ENCODE results near the gene PTPRG. TPM values are rescaled to one million over a fixed set of nuclear protein-coding genes. Genes with fewer than 3 reads are reported as not detected.

PTPRG gene
- total and polyA plus RNA-seq, 2 of the 13 experiments (the other 11 are each of a cell fraction or from before 2014, with no cell fraction given) = 8.0 to 25.3 TPM

DNA sequence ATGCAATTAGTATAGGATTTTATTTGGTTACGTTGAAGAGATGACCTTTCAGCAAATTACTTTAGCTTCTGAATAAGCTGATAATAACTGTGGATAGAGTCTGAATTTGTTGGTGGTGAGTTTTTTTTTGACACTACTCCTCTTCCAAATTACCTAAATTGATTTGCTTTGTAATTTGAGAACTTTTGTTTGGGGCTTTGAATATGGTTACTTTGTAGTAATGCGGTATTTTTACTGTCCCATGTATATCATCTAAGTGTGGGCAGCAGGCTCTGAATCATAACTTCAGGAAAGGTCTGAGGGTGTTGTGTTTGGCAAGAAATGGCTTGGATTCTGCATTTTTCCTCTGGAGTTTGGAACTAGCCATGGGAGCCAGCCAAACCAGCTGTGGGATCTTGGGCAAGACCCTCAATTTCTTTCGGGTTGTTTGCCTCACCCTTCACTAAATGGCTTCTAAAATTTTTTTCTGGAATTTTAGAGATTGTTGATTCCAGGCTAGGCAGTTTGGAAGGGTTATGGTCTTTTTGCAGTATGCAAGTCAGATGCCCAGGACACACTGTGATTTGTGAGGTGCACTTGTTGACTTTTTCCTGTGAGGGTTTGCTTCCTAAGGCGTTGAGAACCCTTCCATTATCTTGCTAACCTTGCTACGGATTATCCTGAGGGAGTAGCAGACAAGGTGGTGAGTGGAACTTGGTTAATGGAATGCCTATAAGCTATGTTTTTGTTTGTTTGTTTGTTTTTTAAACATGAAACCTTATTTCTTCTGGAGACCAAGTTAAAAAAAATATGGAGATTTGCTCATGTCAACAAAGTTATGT, 10.4 kb downstream of the PTPRG start (continued):
- TF ChIP-seq, protein P1, sequence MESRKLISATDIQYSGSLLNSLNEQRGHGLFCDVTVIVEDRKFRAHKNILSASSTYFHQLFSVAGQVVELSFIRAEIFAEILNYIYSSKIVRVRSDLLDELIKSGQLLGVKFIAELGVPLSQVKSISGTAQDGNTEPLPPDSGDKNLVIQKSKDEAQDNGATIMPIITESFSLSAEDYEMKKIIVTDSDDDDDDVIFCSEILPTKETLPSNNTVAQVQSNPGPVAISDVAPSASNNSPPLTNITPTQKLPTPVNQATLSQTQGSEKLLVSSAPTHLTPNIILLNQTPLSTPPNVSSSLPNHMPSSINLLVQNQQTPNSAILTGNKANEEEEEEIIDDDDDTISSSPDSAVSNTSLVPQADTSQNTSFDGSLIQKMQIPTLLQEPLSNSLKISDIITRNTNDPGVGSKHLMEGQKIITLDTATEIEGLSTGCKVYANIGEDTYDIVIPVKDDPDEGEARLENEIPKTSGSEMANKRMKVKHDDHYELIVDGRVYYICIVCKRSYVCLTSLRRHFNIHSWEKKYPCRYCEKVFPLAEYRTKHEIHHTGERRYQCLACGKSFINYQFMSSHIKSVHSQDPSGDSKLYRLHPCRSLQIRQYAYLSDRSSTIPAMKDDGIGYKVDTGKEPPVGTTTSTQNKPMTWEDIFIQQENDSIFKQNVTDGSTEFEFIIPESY (CRISPR knock-in tag; IDR thresholded peaks at IDR 0.05) = no peak

DNA sequence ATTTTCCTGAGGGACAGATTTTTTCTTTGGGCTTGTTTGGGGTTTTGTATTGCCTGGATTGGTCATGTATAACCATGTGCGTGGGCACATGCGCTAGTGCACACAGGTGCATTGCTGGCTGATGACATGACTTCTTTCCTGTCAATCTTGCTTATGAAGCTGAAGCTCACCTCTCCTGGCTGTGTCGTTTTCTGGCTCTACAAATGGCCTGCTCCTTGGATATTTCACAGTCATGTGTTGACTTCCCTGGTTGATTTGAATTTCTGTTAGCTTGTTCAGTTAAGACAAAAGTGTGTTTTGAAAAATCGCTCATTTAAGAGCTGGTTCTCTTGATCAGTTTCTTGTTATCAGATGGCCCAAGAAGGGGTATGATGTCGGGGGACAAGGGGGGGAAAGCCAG, 11.5 kb downstream of the PTPRG start:
- Histone ChIP-seq H4K20me1 (ENCODE audit: insufficient read depth, low read length) (no peaks in the 10 kb centered on the region; the same call in 1 of the 2 replicates), H3K27me3 (ENCODE audit: control insufficient read depth in 1 of 2, insufficient read depth in 2 of 2, low read length in 2 of 2) (no peaks in the 10 kb centered on the region), H3K9me3 (ENCODE audit: low read length) (no peaks in the 10 kb centered on the region), H3K27ac (ENCODE audit: extremely low read length, insufficient read depth, low read length) (no peak overlapping the region), H3K4me2 (ENCODE audit: low read depth, low read length) (no peak overlapping the region), H3K4me1 (ENCODE audit: insufficient read depth, low read length) (peaks cover 16% of the 10 kb centered on the region), H3K4me3 (replicated peaks in 1 of 3; ENCODE audit: insufficient read depth in 1 of 3, low read depth in 2 of 3, low read length in 3 of 3) (no peak overlapping the region), H2AFZ (ENCODE audit: low read length) (no peak overlapping the region), H3K36me3 (replicated peaks in 1 of 2; ENCODE audit: control insufficient read depth in 1 of 2, insufficient read depth in 2 of 2, low read length in 2 of 2) (no peaks in the 10 kb centered on the region; a peak in 1 of 5 replicates), H3K9ac (ENCODE audit: insufficient read depth, low read depth, low read length) (no peak overlapping the region), H3K79me2 (ENCODE audit: insufficient read depth, low read length) (peaks cover 74% of the 10 kb centered on the region)
- WGBS (ENCODE audit: low lambda C conversion rate) = 97% methylated on average over 3 of the region's 5 CpGs
- ATAC-seq (no peak), DNase-seq (ENCODE audit: low spot score) (no peak), FAIRE-seq (no peak)
- intact Hi-C loops (cut with micrococcal nuclease; ENCODE audit: unreplicated experiment) = no loop called here
- ChIA-PET POLR2A (interaction anchor here (2.1 kb wide), 1 partner anchor 12 kb away, joined by 12 read pairs; the partner anchor contains the start of gene PTPRG), CTCF (ENCODE audit: low intra/inter-chr PET ratio, low total read pairs) (no interaction called here)
- in situ Hi-C loops (cut with HindIII; ENCODE audit: extremely low pct_ligation_motif_present, low pct_unique_long_range_greater_than_20kb) = loop anchor here (25.0 kb wide), 1 partner anchor 614 kb away; no protein-coding TSS in a partner anchor
- no TSS peak for BruUV-seq (replicated peaks)
- no peak for TF ChIP-seq REL (CRISPR knock-in tag; conservative IDR thresholded peaks at IDR 0.05)
- no peak for TF ChIP-seq SMYD3 (CRISPR knock-in tag; IDR thresholded peaks at IDR 0.05)
- no peak for TF ChIP-seq FOXP1 (IDR thresholded peaks at IDR 0.05)
- no peak for TF ChIP-seq FOXP1 (CRISPR knock-in tag; IDR thresholded peaks at IDR 0.05)
- no peak for TF ChIP-seq FOSL1 (CRISPR knock-in tag; IDR thresholded peaks at IDR 0.05; ENCODE audit: borderline replicate concordance)
- TF ChIP-seq, protein P2, sequence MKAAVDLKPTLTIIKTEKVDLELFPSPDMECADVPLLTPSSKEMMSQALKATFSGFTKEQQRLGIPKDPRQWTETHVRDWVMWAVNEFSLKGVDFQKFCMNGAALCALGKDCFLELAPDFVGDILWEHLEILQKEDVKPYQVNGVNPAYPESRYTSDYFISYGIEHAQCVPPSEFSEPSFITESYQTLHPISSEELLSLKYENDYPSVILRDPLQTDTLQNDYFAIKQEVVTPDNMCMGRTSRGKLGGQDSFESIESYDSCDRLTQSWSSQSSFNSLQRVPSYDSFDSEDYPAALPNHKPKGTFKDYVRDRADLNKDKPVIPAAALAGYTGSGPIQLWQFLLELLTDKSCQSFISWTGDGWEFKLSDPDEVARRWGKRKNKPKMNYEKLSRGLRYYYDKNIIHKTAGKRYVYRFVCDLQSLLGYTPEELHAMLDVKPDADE (CRISPR knock-in tag; IDR thresholded peaks at IDR 0.05) = no peak
- TF ChIP-seq, protein P3, sequence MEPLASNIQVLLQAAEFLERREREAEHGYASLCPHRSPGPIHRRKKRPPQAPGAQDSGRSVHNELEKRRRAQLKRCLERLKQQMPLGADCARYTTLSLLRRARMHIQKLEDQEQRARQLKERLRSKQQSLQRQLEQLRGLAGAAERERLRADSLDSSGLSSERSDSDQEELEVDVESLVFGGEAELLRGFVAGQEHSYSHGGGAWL (CRISPR knock-in tag; IDR thresholded peaks at IDR 0.05) = no peak
- TF ChIP-seq ZNF672 (CRISPR knock-in tag; IDR thresholded peaks at IDR 0.05) = no peak
- no peak for TF ChIP-seq MAZ (IDR thresholded peaks at IDR 0.05; ENCODE audit: borderline replicate concordance, low read depth, low read length)
- no peak for TF ChIP-seq MAZ (CRISPR knock-in tag; IDR thresholded peaks at IDR 0.05; ENCODE audit: low read depth)
- no peak for TF ChIP-seq SP2 (CRISPR knock-in tag; IDR thresholded peaks at IDR 0.05)
- TF ChIP-seq, protein P4, sequence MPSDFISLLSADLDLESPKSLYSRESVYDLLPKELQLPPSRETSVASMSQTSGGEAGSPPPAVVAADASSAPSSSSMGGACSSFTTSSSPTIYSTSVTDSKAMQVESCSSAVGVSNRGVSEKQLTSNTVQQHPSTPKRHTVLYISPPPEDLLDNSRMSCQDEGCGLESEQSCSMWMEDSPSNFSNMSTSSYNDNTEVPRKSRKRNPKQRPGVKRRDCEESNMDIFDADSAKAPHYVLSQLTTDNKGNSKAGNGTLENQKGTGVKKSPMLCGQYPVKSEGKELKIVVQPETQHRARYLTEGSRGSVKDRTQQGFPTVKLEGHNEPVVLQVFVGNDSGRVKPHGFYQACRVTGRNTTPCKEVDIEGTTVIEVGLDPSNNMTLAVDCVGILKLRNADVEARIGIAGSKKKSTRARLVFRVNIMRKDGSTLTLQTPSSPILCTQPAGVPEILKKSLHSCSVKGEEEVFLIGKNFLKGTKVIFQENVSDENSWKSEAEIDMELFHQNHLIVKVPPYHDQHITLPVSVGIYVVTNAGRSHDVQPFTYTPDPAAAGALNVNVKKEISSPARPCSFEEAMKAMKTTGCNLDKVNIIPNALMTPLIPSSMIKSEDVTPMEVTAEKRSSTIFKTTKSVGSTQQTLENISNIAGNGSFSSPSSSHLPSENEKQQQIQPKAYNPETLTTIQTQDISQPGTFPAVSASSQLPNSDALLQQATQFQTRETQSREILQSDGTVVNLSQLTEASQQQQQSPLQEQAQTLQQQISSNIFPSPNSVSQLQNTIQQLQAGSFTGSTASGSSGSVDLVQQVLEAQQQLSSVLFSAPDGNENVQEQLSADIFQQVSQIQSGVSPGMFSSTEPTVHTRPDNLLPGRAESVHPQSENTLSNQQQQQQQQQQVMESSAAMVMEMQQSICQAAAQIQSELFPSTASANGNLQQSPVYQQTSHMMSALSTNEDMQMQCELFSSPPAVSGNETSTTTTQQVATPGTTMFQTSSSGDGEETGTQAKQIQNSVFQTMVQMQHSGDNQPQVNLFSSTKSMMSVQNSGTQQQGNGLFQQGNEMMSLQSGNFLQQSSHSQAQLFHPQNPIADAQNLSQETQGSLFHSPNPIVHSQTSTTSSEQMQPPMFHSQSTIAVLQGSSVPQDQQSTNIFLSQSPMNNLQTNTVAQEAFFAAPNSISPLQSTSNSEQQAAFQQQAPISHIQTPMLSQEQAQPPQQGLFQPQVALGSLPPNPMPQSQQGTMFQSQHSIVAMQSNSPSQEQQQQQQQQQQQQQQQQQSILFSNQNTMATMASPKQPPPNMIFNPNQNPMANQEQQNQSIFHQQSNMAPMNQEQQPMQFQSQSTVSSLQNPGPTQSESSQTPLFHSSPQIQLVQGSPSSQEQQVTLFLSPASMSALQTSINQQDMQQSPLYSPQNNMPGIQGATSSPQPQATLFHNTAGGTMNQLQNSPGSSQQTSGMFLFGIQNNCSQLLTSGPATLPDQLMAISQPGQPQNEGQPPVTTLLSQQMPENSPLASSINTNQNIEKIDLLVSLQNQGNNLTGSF (CRISPR knock-in tag; IDR thresholded peaks at IDR 0.05) = no peak
- TF ChIP-seq ZNF230 (CRISPR knock-in tag; IDR thresholded peaks at IDR 0.05) = no peak

Data from HepG2 (cell line).